Putamen (tissue), 1 donor: ENCODE results near the gene LOC101059915.
"Not testable (repeated sequence)": the region's sequence is repeated elsewhere in the genome, so short reads cannot be mapped to it uniquely, and the experiment has no call there.

Source experiments
- DNase-seq: peaks from one replicate; pipeline ENCODE4 v3.0.0-alpha.2; 2016; ENCODE audit warnings: low spot score

LOC101059915 gene

DNA sequence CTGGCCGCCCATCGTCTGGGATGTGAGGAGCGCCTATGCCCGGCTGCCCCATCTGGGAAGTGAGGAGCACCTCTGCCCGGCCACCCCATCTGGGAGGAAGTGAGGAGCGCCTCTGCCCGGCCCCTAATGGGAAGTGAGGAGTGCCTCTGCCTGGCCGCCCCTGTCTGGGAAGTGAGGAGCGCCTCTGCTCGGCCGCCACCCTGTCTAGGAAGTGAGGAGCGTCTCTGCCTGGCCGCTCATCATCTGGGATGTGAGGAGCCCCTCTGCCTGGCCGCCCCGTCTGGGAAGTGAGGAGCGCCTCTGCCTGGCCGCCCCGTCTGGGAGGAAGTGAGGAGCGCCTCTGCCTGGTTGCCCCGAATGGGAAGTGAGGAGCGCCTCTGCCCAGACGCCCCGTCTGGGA is 8.3 kb downstream of the LOC101059915 start:
- not testable (repeated sequence) for DNase-seq

DNA sequence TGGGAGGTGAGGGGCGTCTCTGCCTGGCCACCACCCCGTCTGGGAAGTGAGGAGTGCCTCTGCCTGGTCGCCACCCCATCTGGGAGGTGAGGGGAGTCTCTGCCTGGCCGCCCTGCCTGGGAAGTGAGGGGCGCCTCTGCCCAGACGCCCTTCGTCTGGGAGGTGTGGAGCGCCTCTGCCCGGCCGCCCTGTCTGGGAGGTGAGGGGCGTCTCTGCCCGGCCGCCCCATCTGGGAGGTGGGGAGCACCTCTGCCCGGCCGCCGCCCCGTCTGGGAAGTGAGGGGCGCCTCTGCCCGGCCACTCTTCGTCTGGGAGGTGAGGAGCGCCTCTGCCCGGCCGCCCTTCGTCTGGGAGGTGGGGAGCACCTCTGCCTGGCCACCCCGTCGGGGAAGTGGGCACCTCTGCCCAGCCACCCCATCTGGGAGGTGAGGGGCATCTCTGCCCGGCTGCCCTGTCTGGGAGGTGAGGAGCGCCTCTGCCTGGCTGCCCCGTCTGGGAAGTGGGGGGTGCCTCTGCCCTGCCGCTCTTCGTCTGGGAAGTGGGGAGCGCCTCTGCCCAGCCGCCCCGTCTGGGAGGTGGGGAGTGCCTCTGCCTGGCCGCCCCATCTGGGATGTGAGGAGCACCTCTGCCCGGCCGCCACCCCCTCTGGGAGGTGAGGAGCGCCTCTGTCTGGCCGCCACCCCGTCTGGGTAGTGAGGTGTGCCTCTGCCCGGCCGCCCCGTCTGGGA is 8.9 kb downstream of the LOC101059915 start:
- DNase-seq: not testable (repeated sequence)

DNA sequence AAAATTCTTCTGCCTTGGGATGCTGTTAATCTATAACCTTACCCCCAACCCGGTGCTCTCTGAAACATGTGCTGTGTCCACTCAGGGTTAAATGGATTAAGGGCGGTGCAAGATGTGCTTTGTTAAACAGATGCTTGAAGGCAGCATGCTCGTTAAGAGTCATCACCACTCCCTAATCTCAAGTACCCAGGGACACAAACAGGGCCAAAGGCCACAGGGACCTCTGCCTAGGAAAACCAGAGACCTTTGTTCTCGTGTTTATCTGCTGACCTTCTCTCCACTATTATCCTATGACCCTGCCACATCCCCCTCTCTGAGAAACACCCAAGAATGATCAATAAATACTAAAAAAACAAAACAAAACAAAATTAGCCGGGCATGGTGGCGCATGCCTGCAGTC is 9.8 kb downstream of the LOC101059915 start:
- not testable (repeated sequence) for DNase-seq

DNA sequence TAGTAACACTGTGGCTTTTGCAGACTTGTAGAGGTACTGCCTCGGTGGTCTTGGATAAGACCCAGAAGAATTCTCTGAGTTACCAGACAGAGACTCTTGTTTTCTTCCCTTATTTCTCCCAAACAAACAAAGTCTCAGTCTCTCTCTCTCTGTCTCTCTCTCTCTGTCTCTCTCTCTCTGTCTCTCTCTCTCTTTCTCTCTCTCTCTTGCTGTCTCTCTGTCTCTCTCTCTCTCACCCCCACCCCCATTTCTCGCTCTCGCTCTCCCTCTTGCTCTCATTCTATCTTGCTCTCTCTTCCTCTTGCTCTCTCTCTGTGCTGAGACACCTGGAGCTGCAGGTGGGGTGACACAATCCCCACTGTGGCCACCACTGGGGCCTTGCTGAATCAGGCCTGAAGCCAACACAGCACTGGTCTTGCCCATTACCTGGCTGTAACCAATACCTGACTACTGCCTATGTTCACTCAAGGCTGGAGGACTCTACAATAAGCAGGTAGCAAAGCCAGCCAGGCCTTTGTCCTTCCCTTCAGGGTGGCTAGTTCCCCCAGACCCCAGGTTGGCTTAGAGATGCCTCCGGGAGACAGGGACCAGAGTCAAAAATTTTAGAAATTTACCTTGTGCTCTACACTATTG is 12.3 kb downstream of the LOC101059915 start:
- no peak for DNase-seq

DNA sequence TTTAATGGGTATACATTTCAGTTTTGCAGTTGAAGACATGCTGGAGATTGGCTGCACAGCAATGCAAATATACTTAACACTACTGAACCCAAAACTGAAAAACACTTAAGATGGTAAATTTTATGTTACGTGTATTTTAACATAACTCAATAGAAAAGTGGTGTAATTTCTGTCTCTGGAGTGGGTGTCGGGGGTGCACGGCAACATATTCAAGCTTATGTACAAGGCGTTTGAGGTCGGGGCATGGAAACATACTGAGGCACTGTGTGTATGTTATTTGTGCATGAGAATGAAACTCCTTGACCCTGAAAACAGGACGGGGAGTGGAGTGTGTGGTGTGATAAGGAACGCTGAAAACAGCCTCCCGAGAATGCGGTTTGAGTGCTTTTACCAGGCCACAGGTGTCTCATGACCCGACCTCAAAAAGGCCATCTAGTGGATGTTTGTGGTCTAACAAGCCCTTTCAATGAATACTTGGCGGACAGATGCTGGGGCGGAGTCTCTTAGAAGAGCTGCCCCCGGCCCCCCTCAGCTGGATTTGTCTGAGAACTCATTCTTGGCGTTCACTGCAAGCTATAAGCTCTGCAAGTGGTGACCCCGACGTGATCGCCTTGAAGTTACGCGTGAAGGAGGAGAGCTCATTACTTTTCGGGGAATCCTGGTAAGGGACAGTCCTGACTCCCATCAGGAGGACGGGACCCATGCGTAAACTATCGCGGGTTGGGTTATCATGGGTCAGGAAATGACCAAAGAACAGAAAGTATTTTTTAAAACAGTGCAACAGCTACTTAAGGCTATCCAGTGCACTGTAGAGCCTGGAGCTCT is 29.5 kb downstream of the LOC101059915 start:
- DNase-seq: not testable (repeated sequence)

DNA sequence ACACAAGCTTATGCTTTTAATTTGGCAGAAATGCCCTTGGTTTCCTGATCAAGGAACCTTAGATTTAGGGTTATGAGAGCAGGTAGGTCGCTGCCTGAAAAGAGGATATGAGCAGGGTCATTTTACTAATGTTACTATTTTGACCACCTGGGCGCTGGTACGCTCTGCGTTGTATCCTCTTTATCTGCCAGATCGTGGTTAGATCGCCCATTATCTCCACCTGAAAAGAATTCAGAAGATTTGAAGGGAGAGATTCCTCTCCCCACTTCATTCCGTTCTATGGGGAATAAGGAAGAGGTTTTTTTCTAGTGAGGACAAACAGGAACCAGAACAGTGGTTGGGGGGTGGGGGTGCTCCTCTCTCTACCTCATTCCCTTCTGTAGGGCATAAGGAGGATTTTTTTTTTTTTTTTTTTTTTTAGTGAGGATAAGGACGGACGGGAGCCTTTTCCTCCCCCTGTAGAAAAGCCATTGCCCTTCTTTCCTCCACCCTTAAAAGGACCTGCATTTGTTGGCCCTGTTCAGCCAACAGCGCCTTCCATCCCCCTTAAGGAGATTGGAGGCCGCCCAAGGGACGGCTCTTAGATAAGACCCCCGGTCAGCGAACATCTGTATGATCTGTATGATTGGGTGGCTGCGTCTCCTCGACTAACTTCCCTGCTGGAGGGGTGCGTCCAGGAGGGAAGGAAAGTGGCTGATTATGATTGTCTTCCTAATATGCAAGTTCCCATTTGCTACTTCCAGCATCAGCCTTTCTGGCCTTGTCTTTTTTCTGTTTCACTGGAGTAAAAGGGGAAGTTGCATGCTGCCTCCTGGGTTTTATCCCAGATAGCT is 30.3 kb downstream of the LOC101059915 start:
- not testable (repeated sequence) for DNase-seq

DNA sequence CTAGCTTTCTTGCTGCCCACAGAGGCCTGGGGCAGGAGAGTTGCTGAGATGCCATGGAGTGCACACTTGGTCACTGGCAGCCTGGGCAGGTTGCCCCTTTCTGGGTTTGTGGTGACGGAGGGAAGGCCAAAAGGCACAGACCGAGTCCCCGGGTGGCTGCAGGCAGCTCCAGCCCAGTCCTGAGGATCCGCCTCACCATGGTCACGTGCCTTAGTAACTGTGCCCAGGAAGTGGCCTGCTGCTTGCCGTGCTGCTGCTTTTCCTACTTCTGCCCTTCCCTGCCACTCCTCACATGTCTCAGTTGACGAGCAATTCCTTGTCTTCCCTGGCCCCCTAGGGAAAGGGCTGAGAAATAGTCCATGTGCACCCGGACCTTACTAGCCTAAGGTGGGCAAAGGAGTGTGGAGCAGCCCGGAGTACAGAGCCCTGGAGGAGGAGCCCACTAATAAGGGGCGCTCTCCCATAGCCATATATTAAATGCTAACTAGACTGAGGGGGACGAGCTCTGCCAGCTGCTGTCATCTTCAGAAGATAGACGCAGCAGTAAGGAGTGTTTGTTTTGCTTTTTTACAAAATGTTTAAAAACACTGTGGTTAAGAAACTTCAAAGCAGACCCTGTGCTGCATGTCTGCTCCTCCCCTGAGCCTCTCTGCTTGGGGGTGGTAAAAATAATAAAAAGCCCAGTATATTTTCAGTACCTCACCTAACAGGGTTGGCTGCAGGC is 31.1 kb downstream of the LOC101059915 start:
- not testable (repeated sequence) for DNase-seq

DNA sequence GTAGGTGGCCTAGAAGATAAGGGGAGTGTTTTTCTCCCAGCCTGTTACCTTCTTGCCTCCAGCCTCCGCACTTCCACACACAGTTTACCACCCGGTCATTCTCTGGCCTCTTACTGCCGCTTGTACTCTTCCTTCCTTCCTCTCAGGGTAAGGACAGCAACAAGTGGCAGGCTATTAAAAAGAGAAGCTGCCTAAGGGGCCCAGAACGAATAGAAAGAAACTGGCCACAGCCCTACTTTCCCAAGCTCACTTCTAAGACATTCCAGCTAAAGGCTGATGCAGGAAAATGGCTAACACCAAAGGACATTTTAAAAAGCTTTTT is 31.6 kb downstream of the LOC101059915 start:
- not testable (repeated sequence) for DNase-seq

DNA sequence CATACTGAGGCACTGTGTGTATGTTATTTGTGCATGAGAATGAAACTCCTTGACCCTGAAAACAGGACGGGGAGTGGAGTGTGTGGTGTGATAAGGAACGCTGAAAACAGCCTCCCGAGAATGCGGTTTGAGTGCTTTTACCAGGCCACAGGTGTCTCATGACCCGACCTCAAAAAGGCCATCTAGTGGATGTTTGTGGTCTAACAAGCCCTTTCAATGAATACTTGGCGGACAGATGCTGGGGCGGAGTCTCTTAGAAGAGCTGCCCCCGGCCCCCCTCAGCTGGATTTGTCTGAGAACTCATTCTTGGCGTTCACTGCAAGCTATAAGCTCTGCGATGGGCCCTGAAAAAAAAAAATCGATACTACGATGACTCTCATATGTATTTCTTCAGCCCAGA is 35.5 kb downstream of the LOC101059915 start:
- DNase-seq: not testable (repeated sequence)

DNA sequence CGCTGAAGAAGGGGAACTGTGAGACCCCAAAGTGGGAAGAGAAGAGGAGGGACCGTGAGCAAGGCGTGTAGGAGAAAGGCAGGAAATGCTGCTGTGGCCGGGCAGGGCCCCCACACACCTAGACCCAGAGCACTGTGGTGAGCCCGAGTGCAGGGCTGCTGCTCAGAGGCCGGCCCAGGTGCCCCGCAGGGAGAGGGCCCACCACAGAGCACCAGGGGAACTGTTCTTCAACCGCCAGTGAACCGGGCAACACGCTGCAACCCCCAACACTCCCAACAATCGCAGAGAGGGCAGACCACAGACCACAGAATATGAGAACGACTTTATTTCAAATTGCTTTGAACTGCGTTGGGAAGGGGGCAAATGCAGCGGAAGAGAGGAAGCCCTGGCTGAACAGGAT is 46.7 kb downstream of the LOC101059915 start:
- DNase-seq: not testable (repeated sequence)

DNA sequence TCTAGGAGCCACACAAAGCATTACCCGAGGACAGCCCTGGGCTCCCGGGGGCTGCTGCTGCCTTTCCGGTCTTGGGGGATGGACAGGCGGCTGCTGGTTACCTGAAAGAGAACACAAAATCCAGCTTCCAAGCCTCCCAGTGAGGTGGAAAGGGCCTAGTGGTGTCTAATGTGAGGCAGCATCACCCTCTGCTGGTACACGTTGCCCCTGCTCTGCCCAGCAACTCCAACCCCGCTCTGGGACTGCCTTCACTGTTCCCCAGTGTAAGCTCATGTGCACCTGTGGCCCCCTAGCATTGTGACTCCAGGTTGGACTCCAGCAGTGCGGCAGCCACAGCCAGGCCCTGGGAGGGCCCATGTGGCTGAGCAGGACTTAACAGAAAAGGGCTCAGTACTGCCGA is 48.2 kb downstream of the LOC101059915 start:
- not testable (repeated sequence) for DNase-seq

DNA sequence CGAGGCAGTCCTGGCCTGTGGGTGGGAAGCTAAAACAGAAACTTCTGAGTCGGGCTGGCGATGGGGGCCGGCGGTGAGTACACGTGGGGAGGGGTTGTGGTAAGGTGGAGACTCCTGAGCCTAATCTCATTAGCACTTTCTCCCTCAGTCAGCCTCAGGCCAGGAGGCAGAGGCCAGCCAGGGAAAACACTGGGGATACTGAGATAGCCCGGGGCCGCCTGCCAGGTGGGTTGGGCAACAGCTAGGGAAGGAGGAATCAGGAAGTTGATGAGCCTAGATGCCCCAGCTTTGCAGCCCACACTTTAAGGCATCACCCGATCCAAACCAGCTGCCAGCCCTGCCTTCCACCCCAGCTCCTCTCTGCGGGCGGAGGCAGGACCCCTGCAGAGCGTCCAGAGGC is 49.0 kb downstream of the LOC101059915 start:
- not testable (repeated sequence) for DNase-seq

DNA sequence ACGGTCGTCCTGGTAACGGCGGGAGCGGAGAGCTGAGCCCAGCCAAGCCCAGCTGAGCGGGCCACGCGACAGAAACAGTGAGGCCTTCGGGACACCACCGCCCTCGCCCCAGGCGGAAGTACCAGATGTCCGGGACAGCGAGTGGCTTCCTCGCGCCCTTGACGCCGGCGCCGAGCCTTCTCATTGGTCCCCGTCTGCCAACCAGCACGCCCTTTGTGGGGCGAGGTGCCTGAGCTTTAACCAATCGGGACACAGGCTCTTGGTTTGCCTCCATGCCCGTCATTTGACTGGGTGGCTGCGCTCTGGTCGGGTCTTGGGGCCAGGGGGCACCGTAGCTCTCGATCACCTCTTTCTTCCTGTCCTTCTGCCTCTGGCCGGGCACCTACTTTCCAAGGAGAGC is 50.8 kb downstream of the LOC101059915 start, which contains the start of gene CXorf49:
Gene CXorf49, minus strand, starts transcription at position 101 of the 400 bp plus-strand sequence. CDS start 134 bp downstream, outside the sequence.
- DNase-seq: not testable (repeated sequence)

DNA sequence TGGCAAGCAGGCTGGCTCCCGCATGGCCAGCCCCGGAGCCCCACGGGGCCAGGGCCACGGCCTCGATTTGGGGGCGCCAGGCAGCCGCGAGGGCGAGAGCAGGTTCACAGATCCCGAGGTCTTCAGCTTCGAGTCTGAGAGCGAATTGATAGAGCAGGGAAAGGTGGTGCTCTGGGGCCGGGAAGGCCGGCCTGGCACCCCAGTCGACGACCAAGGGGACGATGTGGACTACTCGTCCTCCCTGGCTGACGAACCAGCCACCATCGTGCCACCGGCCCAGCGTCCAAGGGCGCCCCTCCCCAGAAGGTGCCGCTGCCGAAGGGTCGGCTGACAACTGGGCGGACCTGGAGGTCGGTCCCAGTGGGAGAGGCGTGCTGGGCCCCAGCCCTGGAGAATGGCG is 51.8 kb downstream of the LOC101059915 start:
- not testable (repeated sequence) for DNase-seq

DNA sequence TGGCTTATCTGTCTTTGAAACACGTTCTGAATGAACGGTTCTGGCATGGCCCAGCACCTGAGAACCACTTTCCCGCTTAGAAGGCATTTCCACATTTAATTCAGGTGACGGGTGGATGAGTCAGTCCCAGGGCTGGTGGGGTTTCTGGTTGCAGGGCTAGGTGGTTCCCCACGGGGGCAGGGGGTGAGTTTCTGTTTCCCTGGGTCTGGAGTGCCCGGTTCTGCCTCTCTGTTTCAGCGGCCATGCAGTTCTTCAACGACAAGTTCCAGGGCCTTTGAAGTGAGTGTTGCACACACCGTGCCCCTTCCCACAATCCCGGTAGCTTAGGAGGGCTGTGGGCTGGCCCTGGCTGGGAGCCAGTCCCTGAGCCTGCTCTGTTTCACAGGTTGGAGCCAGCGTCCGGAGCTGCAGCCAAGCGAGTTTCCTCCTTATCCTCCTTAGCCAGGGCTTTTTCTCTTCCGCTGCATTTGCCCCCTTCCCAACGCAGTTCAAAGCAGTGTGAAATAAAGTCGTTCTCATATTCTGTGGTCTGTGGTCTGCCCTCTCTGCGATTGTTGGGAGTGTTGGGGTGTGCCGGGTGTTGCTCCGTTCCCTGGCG is 53.0 kb downstream of the LOC101059915 start:
- DNase-seq: not testable (repeated sequence)
